A673 (cell line): ENCODE data around the gene MXRA7. TPM values are rescaled to one million over a fixed set of nuclear protein-coding genes. Genes with fewer than 3 reads are reported as not detected.
A peak's percentile ranks its signal among the peaks of the same experiment; 100 is the strongest.

ENCODE experiments used
- BruUV-seq: library from RNA; stranded (reverse); fragments of 400-500 nt; replicated peaks from 2 replicates; lab custom pipeline; 2021; lab: Mats Ljungman, UMichigan
- CTCF ChIA-PET: fragments of 300-600 bp; sonication (Branson Sonifier 250); formaldehyde crosslinking; loops from one replicate; lab custom pipeline; 2022; ENCODE audit warnings: antibody characterized with exemption; lab: Charles Lee
- POLR2A ChIA-PET: fragments of 300-600 bp; sonication (Branson Sonifier 250); formaldehyde crosslinking; loops from one replicate; lab custom pipeline; 2022; ENCODE audit warnings: antibody characterized with exemption; ENCODE audit not compliant: low non-redundant PET; lab: Charles Lee
- DNase-seq: peaks from one replicate; pipeline ENCODE4 v3.0.0-alpha.2; 2015; ENCODE audit warnings: low spot score
- H3K27ac ChIP-seq: fragments of 200-600 bp; sonication (generic); 2 replicates; pipeline ENCODE4 v1.5.1; 2016; ENCODE audit warnings: mixed run types, low read depth, mild to moderate bottlenecking, mixed read lengths, antibody characterized with exemption, low read length; ENCODE audit not compliant: poor library complexity, severe bottlenecking
- H3K27me3 ChIP-seq: fragments of 200-600 bp; sonication (generic); replicated peaks from 2 replicates; pipeline ENCODE4 v1.6.1; 2017; ENCODE audit warnings: mixed run types, low read depth, mild to moderate bottlenecking, mixed read lengths, antibody characterized with exemption, low read length; ENCODE audit not compliant: insufficient read depth, poor library complexity
- H3K36me3 ChIP-seq: fragments of 200-600 bp; sonication (generic); 2 replicates; pipeline ENCODE4 v1.6.1; 2016; ENCODE audit warnings: mixed run types, mild to moderate bottlenecking, mixed read lengths, antibody characterized with exemption, low read length; ENCODE audit not compliant: insufficient read depth, poor library complexity, severe bottlenecking
- H3K4me1 ChIP-seq: fragments of 200-600 bp; sonication (generic); 2 replicates; pipeline ENCODE4 v1.6.1; 2017; ENCODE audit warnings: mixed run types, mild to moderate bottlenecking, mixed read lengths, antibody characterized with exemption, low read length; ENCODE audit not compliant: insufficient read depth, poor library complexity, severe bottlenecking
- H3K4me3 ChIP-seq: fragments of 200-600 bp; sonication (generic); 2 replicates; pipeline ENCODE4 v1.5.1; 2016; ENCODE audit warnings: low read depth, mixed run types, mild to moderate bottlenecking, mixed read lengths, low read length; ENCODE audit not compliant: poor library complexity, severe bottlenecking
- H3K9me3 ChIP-seq: fragments of 200-600 bp; sonication (generic); 2 replicates; pipeline ENCODE4 v1.6.1; 2016; ENCODE audit warnings: mixed run types, low read depth, mild to moderate bottlenecking, mixed read lengths, antibody characterized with exemption, low read length; ENCODE audit not compliant: poor library complexity, severe bottlenecking
- EZH2 ChIP-seq: fragments of 200-600 bp; sonication (generic); IDR thresholded peaks from 2 replicates; pipeline ENCODE4 v1.6.1; 2017; ENCODE audit warnings: borderline replicate concordance, low read depth, mild to moderate bottlenecking, mixed read lengths, antibody characterized with exemption, low read length; ENCODE audit not compliant: poor library complexity, severe bottlenecking
- intact Hi-C: fragments of 100-400 bp; cut with micrococcal nuclease; formaldehyde crosslinking; loops from one replicate; pipeline ENCODE4 v1.10.0; 2022; ENCODE audit not compliant: unreplicated experiment
- total RNA-seq: library from RNA; stranded (reverse); gene quantifications from 2 replicates; pipeline ENCODE4 v1.2.3, GENCODE V29; 2021
- TF ChIP-seq, protein P1 (sequence below): fragments of 300-800, 200-600 bp; sonication (generic); conservative IDR thresholded peaks from 2 replicates; pipeline ENCODE4 v1.5.1; 2017; ENCODE audit warnings: low read depth, mild to moderate bottlenecking, antibody characterized with exemption, low read length, moderate library complexity, mixed read lengths

Gene MXRA7
- total RNA-seq, 1 experiment from 2014 or later, result 61.5 TPM

GRCh38 chr17:76727745-76728456 is 17.1 kb upstream of the MXRA7 start:
- intact Hi-C loops, result no loop called here
- Histone ChIP-seq H3K27ac (peak overlapping the region; percentile 99), H3K4me3 (peak overlapping the region; percentile 98), H3K9me3 (no peaks in the 10 kb centered on the region), H3K36me3 (peaks cover 52% of the 10 kb centered on the region), H3K27me3 (no peaks in the 10 kb centered on the region), H3K4me1 (peaks cover 18% of the 10 kb centered on the region)
- no peak for DNase-seq
- no peak for TF ChIP-seq EZH2
- TF ChIP-seq, protein P1, sequence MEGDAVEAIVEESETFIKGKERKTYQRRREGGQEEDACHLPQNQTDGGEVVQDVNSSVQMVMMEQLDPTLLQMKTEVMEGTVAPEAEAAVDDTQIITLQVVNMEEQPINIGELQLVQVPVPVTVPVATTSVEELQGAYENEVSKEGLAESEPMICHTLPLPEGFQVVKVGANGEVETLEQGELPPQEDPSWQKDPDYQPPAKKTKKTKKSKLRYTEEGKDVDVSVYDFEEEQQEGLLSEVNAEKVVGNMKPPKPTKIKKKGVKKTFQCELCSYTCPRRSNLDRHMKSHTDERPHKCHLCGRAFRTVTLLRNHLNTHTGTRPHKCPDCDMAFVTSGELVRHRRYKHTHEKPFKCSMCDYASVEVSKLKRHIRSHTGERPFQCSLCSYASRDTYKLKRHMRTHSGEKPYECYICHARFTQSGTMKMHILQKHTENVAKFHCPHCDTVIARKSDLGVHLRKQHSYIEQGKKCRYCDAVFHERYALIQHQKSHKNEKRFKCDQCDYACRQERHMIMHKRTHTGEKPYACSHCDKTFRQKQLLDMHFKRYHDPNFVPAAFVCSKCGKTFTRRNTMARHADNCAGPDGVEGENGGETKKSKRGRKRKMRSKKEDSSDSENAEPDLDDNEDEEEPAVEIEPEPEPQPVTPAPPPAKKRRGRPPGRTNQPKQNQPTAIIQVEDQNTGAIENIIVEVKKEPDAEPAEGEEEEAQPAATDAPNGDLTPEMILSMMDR, result no peak
- ChIA-PET POLR2A (interaction anchor here (1.2 kb wide), 1 partner anchor 9 kb away, joined by 3 read pairs; no protein-coding TSS in a partner anchor), CTCF (no interaction called here)
- no TSS peak for BruUV-seq

- intact Hi-C loops, result no loop called here
- peak within 1 kb of the TSS; percentile 99 for H3K27ac ChIP-seq
- H3K9me3 ChIP-seq, result no peaks in the 10 kb centered on the region
- H3K27me3 ChIP-seq, result no peaks in the 10 kb centered on the region
- ChIA-PET CTCF (no interaction called here), POLR2A (interaction anchor here (0.6 to 1.2 kb wide), 2 partner anchors 10 to 56 kb away, joined by 3 read pairs; no protein-coding TSS in a partner anchor)
- TSS peak; percentile 72 for BruUV-seq
- peak within 1 kb of the TSS; percentile 98 for H3K4me3 ChIP-seq
- no peak for TF ChIP-seq EZH2
- TF ChIP-seq, protein P1, result peak; percentile 71
- H3K36me3 ChIP-seq, result peaks cover 51% of the 10 kb centered on the region
- peaks cover 14% of the 10 kb centered on the region for H3K4me1 ChIP-seq
- peak; percentile 69 for DNase-seq
Measured at GRCh38 chr17:76726776-76727718, 16.3 kb upstream of the MXRA7 start, which contains the start of gene METTL23. TSS of gene METTL23 (plus strand) at chr17:76726839. CDS start at chr17:76729711, 2,872 bp downstream.

DNA sequence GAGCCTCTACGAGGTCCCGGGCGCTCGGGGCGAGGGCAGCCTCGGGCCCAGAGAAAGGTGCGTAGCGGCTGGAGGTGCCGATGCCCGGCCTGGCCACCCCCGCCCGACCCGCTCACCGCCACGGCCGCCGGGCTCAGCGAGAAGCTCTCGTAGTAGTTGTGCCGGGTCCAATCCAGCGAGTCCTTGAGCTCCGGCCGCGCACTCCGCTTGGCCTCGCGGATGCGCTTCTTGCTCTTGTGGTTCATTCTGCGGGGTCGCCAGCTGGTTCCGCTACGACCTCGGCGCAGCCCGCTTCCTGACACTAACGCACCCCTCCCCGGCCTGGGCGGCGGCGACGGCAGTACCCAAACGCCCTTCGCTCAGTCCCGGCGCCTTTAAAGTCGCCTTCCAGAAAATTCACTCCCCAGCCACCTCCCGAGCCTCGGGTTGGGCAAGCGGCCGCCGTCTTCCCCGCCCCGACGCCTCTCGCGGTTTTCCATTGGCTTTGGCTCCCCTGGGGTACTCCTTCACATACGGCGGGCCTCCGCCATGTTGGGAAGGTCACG is 15.5 kb upstream of the MXRA7 start, which contains the start of gene JMJD6:
Gene JMJD6, minus strand, starts transcription at position 376 of the 545 bp plus-strand sequence. Its CDS starts 131 bp downstream, at position 245.
- Histone ChIP-seq H3K36me3 (peaks cover 51% of the 10 kb centered on the region), H3K9me3 (no peaks in the 10 kb centered on the region), H3K27me3 (no peaks in the 10 kb centered on the region), H3K27ac (peak within 1 kb of the TSS; percentile 99), H3K4me1 (peaks cover 14% of the 10 kb centered on the region), H3K4me3 (peak within 1 kb of the TSS; percentile 98)
- POLR2A ChIA-PET, result interaction anchor here (0.6 kb wide), 1 partner anchor 55 kb away, joined by 3 read pairs; no protein-coding TSS in a partner anchor
- peak; percentile 98 for DNase-seq
- intact Hi-C loops, result no loop called here
- TSS peak; percentile 78 for BruUV-seq
- CTCF ChIA-PET, result no interaction called here
- no peak for TF ChIP-seq EZH2
- TF ChIP-seq, protein P1, result no peak
